Endodermal cell (in vitro differentiated cells): Measurements from ENCODE around the gene UVRAG. TPM values are rescaled to one million over a fixed set of nuclear protein-coding genes. Genes with fewer than 3 reads are reported as not detected.

Experiments used
- DNase-seq: peaks from one replicate; pipeline ENCODE4 v3.0.0-alpha.2; 2017
- H3K27ac ChIP-seq: 2 replicates; pipeline ENCODE4 v1.5.1; 2013; ENCODE audit warnings: mild to moderate bottlenecking, low read depth, low read length, moderate library complexity
- H3K27me3 ChIP-seq: 2 replicates; pipeline ENCODE4 v1.6.1; 2013; ENCODE audit warnings: mild to moderate bottlenecking, low read length, moderate library complexity; ENCODE audit not compliant: insufficient read depth, control insufficient read depth, poor library complexity, severe bottlenecking
- H3K36me3 ChIP-seq: 2 replicates; pipeline ENCODE4 v1.7.0; 2013; ENCODE audit warnings: mild to moderate bottlenecking, low read length, moderate library complexity; ENCODE audit not compliant: control insufficient read depth, insufficient read depth
- H3K4me1 ChIP-seq: one replicate; pipeline ENCODE4 v1.7.0; 2013; ENCODE audit warnings: low read length; ENCODE audit not compliant: control insufficient read depth, insufficient read depth
- H3K4me3 ChIP-seq: 2 replicates; pipeline ENCODE4 v1.5.1; 2013; ENCODE audit warnings: mild to moderate bottlenecking, low read length, moderate library complexity
- H3K9ac ChIP-seq: 2 replicates; pipeline ENCODE4 v1.6.1; 2013; ENCODE audit warnings: mild to moderate bottlenecking, low read length, moderate library complexity; ENCODE audit not compliant: poor library complexity, severe bottlenecking; ENCODE audit errors: extremely low read depth
- H3K9me3 ChIP-seq: 2 replicates; pipeline ENCODE4 v1.6.1; 2013; ENCODE audit warnings: mild to moderate bottlenecking, low read length, moderate library complexity; ENCODE audit not compliant: control insufficient read depth
- H3K27ac Mint-ChIP-seq: 2 replicates; pipeline ENCODE4 v1.8.0; 2020; ENCODE audit warnings: mixed read lengths
- H3K27me3 Mint-ChIP-seq: 2 replicates; pipeline ENCODE4 v1.8.0; 2021; ENCODE audit warnings: mild to moderate bottlenecking, mixed read lengths; ENCODE audit not compliant: insufficient read depth
- H3K36me3 Mint-ChIP-seq: 2 replicates; pipeline ENCODE4 v1.8.0; 2020; ENCODE audit warnings: low read depth, mixed read lengths
- H3K4me1 Mint-ChIP-seq: 2 replicates; pipeline ENCODE4 v1.8.0; 2020; ENCODE audit warnings: mixed read lengths
- H3K4me3 Mint-ChIP-seq: 2 replicates; pipeline ENCODE4 v1.8.0; 2020; ENCODE audit warnings: mild to moderate bottlenecking, moderate library complexity, mixed read lengths
- H3K9me3 Mint-ChIP-seq: 2 replicates; pipeline ENCODE4 v1.8.0; 2020; ENCODE audit warnings: mild to moderate bottlenecking, mixed read lengths
- WGBS, 2 experiments: methylation state at CpG; one replicate each; pipeline versions ENCODE4 v1.1.5 to v1.1.7; 2013; ENCODE audit warnings: missing lambda C conversion rate in 2 of 2, mixed read lengths in 1 of 2; ENCODE audit not compliant: insufficient coverage in 1 of 2, insufficient read length in 1 of 2; 5-methylcytosine and 5-hydroxymethylcytosine counted together
- total RNA-seq, 2 donors: library from RNA; stranded (reverse); fragmentation: NEBNext Ultra II Directional in 1 of 2; extraction: Animal tissue kit (Norgen Biotek cat#: 25700) in 1 of 2; gene quantifications; 2 replicates in 1 of 2; 3 replicates in 1 of 2; pipeline ENCODE4 v1.2.1, GENCODE V29; 2021
- TF ChIP-seq, protein P1 (sequence below): fragments of 200-600 bp; sonication (generic); conservative IDR thresholded peaks from 2 replicates; pipeline ENCODE4 v1.5.0; 2021; ENCODE audit warnings: antibody characterized with exemption, mild to moderate bottlenecking

Gene UVRAG
- total RNA-seq, 2 donors from 2014 or later = 19.7 to 34.9 TPM

DNA sequence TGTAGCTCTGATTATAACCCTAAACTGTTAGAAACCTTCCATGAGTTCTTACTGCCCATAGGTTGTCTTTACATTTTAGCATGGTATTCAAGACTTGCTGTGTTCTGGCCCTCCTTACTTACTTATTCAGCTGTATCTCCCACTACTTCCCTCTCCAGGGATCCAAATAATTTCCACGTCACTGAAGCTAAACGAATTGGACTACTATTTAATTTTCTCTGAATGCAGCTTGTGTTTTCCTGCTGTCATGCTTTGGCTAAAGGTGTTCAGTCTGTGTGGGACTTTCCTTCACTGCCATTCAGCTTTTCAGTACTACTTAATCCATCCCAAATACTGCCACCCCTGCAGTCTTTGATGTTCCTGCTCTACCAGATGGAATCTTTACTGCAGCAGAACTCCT is 88.3 kb downstream of the UVRAG start:
- no peaks in the 10 kb centered on the region for H3K4me1 ChIP-seq
- no peak overlapping the region for H3K27ac Mint-ChIP-seq
- TF ChIP-seq, protein P1, sequence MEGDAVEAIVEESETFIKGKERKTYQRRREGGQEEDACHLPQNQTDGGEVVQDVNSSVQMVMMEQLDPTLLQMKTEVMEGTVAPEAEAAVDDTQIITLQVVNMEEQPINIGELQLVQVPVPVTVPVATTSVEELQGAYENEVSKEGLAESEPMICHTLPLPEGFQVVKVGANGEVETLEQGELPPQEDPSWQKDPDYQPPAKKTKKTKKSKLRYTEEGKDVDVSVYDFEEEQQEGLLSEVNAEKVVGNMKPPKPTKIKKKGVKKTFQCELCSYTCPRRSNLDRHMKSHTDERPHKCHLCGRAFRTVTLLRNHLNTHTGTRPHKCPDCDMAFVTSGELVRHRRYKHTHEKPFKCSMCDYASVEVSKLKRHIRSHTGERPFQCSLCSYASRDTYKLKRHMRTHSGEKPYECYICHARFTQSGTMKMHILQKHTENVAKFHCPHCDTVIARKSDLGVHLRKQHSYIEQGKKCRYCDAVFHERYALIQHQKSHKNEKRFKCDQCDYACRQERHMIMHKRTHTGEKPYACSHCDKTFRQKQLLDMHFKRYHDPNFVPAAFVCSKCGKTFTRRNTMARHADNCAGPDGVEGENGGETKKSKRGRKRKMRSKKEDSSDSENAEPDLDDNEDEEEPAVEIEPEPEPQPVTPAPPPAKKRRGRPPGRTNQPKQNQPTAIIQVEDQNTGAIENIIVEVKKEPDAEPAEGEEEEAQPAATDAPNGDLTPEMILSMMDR = no peak
- WGBS, 2 experiments = 75 to 86% methylated on average over 2 of the region's 2 CpGs
- no peaks in the 10 kb centered on the region for H3K4me1 Mint-ChIP-seq
- no peaks in the 10 kb centered on the region for H3K27me3 Mint-ChIP-seq
- H3K4me3 Mint-ChIP-seq = no peak overlapping the region
- DNase-seq = no peak
- no peaks in the 10 kb centered on the region for H3K9me3 ChIP-seq
- H3K9ac ChIP-seq = no peak overlapping the region
- H3K36me3 ChIP-seq = peaks cover 3% of the 10 kb centered on the region
- H3K27me3 ChIP-seq = no peaks in the 10 kb centered on the region
- H3K36me3 Mint-ChIP-seq = no peaks in the 10 kb centered on the region
- H3K4me3 ChIP-seq = no peak overlapping the region
- H3K27ac ChIP-seq = no peak overlapping the region
- H3K9me3 Mint-ChIP-seq = no peaks in the 10 kb centered on the region

DNA sequence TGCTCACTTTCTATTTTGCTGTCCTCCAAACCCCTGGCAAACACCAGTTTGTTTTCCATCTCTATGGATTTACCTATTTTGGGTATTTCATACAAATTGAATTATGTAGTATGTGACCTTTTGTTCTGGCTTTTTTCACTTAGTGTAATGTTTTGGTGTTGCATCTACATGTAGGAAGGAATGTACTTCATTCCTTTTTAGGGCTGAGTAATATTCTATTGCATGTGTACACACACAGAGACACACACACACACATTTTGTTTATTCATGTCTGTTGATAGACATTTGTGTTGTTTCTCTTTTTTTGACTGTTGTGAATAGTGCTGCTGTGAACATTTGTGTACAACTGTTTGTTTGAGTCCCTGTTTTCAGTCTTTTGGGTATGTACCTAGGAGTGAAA is 90.4 kb downstream of the UVRAG start:
- Histone ChIP-seq H3K4me1 (no peaks in the 10 kb centered on the region), H3K9ac (no peak overlapping the region), H3K4me3 (no peak overlapping the region), H3K36me3 (peaks cover 3% of the 10 kb centered on the region), H3K27me3 (no peaks in the 10 kb centered on the region), H3K27ac (no peak overlapping the region), H3K9me3 (no peaks in the 10 kb centered on the region)
- no peaks in the 10 kb centered on the region for H3K9me3 Mint-ChIP-seq
- H3K4me1 Mint-ChIP-seq = no peaks in the 10 kb centered on the region
- TF ChIP-seq, protein P1 = no peak
- no peaks in the 10 kb centered on the region for H3K27me3 Mint-ChIP-seq
- no peak overlapping the region for H3K4me3 Mint-ChIP-seq
- no peaks in the 10 kb centered on the region for H3K36me3 Mint-ChIP-seq
- H3K27ac Mint-ChIP-seq = no peak overlapping the region
- no peak for DNase-seq

DNA sequence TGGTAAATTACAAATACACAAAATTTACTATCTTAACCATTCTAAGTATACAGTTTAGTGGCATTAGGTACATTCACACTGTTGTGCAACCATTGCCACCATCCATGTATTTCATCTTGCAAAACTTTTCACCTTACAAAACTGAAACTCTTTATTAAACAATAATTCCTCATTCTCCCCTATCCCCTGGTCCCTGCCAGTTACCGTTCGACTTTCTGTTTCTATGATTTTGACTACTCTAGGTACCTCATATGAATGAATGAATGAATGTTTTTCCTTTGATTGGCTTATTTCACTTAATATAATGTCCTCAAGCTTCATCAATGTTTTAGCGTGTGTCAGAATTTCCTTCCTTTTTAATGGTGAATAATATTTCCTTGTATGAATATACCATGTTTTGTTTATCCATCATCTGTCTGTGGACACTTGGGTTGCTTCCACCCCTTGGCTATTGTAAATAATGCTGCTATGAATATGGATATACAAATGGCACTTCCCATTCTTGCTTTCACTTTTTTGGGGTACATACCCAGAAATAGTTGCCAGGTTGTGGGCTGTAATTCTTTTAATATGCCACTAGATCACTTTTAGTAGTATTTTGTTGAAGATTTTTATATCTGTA is 93.0 kb downstream of the UVRAG start:
- peaks cover 3% of the 10 kb centered on the region for H3K36me3 ChIP-seq
- H3K27me3 ChIP-seq = no peaks in the 10 kb centered on the region
- Mint-ChIP-seq H3K36me3 (peaks cover 7% of the 10 kb centered on the region), H3K27me3 (no peaks in the 10 kb centered on the region), H3K27ac (no peak overlapping the region), H3K4me1 (no peaks in the 10 kb centered on the region), H3K9me3 (no peaks in the 10 kb centered on the region), H3K4me3 (no peak overlapping the region)
- no peak overlapping the region for H3K27ac ChIP-seq
- H3K9me3 ChIP-seq = no peaks in the 10 kb centered on the region
- 93% methylated on average over 3 of the region's 3 CpGs; no CpG with 5 or more reads in 1 of the 2 experiments for WGBS, 2 experiments
- TF ChIP-seq, protein P1 = no peak
- H3K4me3 ChIP-seq = no peak overlapping the region
- DNase-seq = no peak
- H3K4me1 ChIP-seq = no peaks in the 10 kb centered on the region
- no peak overlapping the region for H3K9ac ChIP-seq
